ENCODE measurements around the gene FAM20C. TPM values are rescaled to one million over a fixed set of nuclear protein-coding genes. Genes with fewer than 3 reads are reported as not detected.

FAM20C gene
- total RNA-seq (2014; rRNA removed; shearing (Covaris generic)) = 87.9 and 98.0 TPM in 2 replicates

DNA sequence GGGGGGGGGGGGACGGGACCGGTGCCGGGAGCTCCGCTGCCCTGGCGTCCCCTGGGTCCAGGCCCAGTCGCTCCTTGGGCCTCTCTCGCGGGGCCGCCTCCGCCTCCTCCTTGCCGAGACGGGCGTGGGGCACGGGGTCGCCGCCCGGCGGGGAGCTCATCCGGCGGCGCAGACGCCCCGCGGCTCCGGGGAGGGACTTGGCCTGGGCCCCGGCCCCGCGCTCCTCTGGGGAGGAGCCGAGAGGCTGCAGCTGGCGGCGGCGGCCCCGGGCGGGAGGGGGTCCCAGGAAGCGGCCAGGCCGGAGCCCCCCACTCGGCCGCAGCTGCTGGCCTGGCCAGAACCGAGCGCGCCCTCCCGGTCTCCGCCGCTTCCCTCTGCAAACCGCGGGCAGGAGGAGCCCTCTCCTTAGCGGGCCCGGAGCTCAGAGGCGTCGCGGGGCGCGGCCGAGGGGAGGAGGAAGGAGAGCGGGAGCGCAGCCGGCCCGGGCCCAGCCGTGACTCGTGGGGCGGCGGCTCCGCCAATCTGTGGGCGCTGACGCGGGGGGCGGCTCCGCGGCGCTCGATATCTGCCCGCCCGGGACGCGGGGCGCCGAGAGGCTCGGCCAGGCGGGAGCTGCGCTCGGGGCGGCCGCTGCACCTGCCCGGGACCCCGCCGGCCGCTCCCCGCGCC lies at the start of gene FAM20C:
Gene FAM20C, plus strand, starts transcription at position 591 of the 669 bp plus-strand sequence. CDS start 629 bp downstream, outside the sequence.

DNA sequence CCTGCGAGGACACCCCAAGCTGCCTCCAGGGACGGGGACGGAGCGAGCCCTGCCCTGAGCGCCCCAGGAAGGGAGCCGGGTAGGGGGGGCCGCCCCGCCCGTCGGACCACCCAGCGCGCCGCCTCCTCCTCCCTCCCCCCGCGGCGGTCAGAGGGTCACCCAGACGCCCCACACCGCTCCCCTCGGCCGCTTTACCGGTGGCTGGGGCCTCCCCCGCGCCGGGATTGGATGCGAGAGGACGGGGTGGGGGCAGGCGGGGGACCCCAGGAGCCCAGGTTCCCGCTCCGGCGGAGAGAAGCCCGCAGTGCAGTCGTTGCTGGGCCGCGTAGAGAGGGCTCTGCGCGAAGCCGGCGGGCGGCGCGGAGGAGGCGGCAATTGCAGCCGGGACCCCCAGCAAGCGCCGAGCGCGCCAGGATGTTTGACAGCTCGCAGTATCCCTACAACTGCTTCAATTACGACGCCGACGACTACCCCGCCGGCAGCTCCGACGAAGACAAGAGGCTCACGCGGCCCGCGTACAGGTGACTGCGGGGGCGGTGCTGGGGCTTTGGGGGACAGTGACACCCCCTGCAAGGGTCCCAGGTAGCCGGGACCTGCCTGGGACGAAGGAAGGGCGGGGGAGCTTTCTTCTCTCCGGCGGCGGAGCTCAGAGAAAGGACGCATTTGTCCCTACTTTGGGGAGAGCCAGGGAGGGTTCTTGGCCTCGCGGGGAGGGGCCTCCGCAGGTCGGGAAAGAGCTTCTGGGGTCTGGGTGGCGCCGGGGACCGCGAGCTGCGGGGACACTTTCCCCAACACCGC lies 97.6 kb downstream of the FAM20C start, which contains the start of gene FOXL3:
Gene FOXL3, plus strand, starts transcription at position 415 of the 798 bp plus-strand sequence. Its CDS starts 0 bp downstream, at position 415.

Other genes starting within 250 kb of the FAM20C start
- not detected in 2 replicates for gene FOXL3, start 97.6 kb downstream of the FAM20C start, total RNA-seq (2014; rRNA removed; shearing (Covaris generic))

All from A375 (cell line).